AG04450 (cell line): ENCODE measurements around the gene SLC19A1. TPM values are rescaled to one million over a fixed set of nuclear protein-coding genes. Genes with fewer than 3 reads are reported as not detected.

Experiments
- CTCF ChIA-PET: fragments of 300-600, 350-600 bp; formaldehyde crosslinking; extraction: SDS; loops from one replicate; lab custom pipeline; 2022; ENCODE audit warnings: antibody characterized with exemption, inconsistent platforms; lab: Charles Lee
- POLR2A ChIA-PET: fragments of 350-600 bp; formaldehyde crosslinking; extraction: SDS; loops from one replicate; lab custom pipeline; 2021; ENCODE audit warnings: antibody characterized with exemption, inconsistent platforms; lab: Yijun Ruan, JAX
- DNase-seq: peaks from one replicate; pipeline ENCODE4 v3.0.0-alpha.2; 2011; ENCODE audit warnings: low read depth, low spot score
- H3K27ac ChIP-seq: one replicate; pipeline ENCODE4 v1.5.1; 2012; ENCODE audit warnings: low read depth, low read length, control low read depth
- H3K27me3 ChIP-seq: one replicate; pipeline ENCODE4 v1.6.0; 2012; ENCODE audit warnings: low read length; ENCODE audit not compliant: control insufficient read depth, insufficient read depth
- H3K4me3 ChIP-seq: 2 replicates; pipeline ENCODE4 v1.5.1; 2011; ENCODE audit warnings: mild to moderate bottlenecking, low read depth, low read length, control low read depth
- H3K9me3 ChIP-seq: 2 replicates; pipeline ENCODE4 v1.5.1; 2012; ENCODE audit warnings: low read length; ENCODE audit not compliant: control insufficient read depth, insufficient read depth
- CTCF ChIP-seq: IDR thresholded peaks from 2 replicates; pipeline ENCODE4 v1.5.1; 2011; ENCODE audit warnings: low read depth, low read length, control low read depth, inconsistent platforms
- polyA plus RNA-seq: library from polyadenylated mRNA; depleted of rRNA; stranded (reverse); fragments of >200 nt; gene quantifications from 2 replicates; pipeline ENCODE4 v1.2.3, GENCODE V29; 2011; rRNA removed
- small RNA-seq: library from RNA; depleted of rRNA; stranded (forward); fragments of <200 nt; gene quantifications from one replicate; pipeline ENCODE3, GENCODE V24; 2012; ENCODE audit warnings: low read depth; ENCODE audit not compliant: insufficient read length

The SLC19A1 gene
- polyA plus RNA-seq, 1 experiment, result 4.4 TPM

GRCh38 chr21:45449658-45450422 is 92.4 kb downstream of the SLC19A1 start:
- Histone ChIP-seq H3K27ac (no peak overlapping the region), H3K9me3 (peaks cover 14% of the 10 kb centered on the region), H3K4me3 (no peak overlapping the region), H3K27me3 (no peaks in the 10 kb centered on the region)
- CTCF ChIA-PET, result interaction anchor here (0.5 kb wide), 1 partner anchor 37 kb away, joined by 3 read pairs; no protein-coding TSS in a partner anchor
- TF ChIP-seq CTCF, result no peak
- DNase-seq, result no peak
- POLR2A ChIA-PET, result interaction anchor here (1.3 kb wide), 1 partner anchor 11 kb away, joined by 4 read pairs; no protein-coding TSS in a partner anchor

GRCh38 chr21:45448810-45449657 is 93.2 kb downstream of the SLC19A1 start:
- Histone ChIP-seq H3K4me3 (no peak overlapping the region), H3K9me3 (peaks cover 19% of the 10 kb centered on the region), H3K27me3 (no peaks in the 10 kb centered on the region), H3K27ac (no peak overlapping the region)
- ChIA-PET CTCF (interaction anchor here (0.5 kb wide), 1 partner anchor 36 kb away, joined by 3 read pairs; no protein-coding TSS in a partner anchor), POLR2A (interaction anchor here (1.3 kb wide), 1 partner anchor 12 kb away, joined by 4 read pairs; no protein-coding TSS in a partner anchor)
- no peak for DNase-seq
- no peak for TF ChIP-seq CTCF

GRCh38 chr21:45448283-45448809 is 93.9 kb downstream of the SLC19A1 start:
- TF ChIP-seq CTCF, result no peak
- Histone ChIP-seq H3K27ac (no peak overlapping the region), H3K27me3 (no peaks in the 10 kb centered on the region), H3K9me3 (peaks cover 24% of the 10 kb centered on the region), H3K4me3 (no peak overlapping the region)
- CTCF ChIA-PET, result no interaction called here
- POLR2A ChIA-PET, result no interaction called here
- no peak for DNase-seq

Small RNA genes within 50 kb of the gene (small RNA-seq; reads per million reads assigned to genes)
- gene MIR6815, result 1.6 reads per million

Other genes with a start within 250 kb of the SLC19A1 start
- gene COL18A1, start 137.3 kb downstream of the SLC19A1 start, polyA plus RNA-seq, result 25.3 and 37.0 TPM in 2 replicates
- gene PCBP3, start 101.3 kb upstream of the SLC19A1 start, polyA plus RNA-seq, result 1.6 and 2.1 TPM in 2 replicates